ENCODE results near the gene ABLIM3.

DNA sequence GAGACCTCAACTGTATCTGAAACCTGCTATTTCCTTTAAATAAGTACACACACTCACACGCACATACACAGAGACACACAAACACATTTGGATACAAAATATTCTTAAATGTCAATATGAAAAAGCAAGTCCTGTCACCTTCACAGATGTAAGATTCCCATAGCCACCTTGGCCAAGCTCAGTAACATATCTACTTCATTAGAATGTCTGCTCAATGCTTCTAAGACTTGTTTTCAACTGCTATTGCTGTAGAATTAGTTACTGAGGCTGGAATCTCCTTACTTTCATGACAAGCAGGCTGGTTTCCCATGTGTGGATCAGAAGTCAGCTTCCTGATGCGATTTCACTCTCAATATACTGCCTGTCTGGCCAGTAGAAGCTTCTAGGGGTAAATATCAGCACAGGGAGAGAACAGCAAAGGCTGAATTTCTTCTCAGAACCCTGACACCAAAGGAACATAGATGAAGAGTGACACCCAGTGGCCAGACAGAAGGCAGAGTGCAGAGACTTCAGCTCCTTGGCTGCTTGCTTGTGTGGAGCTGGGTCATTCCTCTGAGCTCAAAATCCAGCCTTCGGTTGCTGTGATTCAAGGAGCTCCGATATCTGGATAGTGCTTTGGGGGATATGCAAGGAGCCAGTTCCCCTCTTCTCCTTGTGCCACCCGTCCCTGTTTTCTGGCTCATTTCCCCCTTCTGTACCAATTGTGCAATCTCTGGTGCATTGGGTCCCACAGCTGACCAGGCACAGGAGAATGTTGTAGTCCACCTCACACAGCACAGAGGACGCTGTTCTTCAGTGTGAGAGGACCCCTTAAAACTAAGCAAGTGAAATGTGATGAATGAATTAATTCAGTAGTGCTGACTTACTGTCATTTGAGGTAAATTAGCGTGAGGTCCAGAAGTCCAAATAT lies 26.6 kb upstream of the ABLIM3 start:
- TF ChIP-seq TCF12 (IDR thresholded peaks at IDR 0.05; ENCODE audit: low read depth) = no peak
- TF ChIP-seq, protein P1, sequence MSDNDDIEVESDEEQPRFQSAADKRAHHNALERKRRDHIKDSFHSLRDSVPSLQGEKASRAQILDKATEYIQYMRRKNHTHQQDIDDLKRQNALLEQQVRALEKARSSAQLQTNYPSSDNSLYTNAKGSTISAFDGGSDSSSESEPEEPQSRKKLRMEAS (IDR thresholded peaks at IDR 0.05) = no peak
- no peak for TF ChIP-seq YY1 (IDR thresholded peaks at IDR 0.05; ENCODE audit: low read depth)
- TF ChIP-seq, protein P2, sequence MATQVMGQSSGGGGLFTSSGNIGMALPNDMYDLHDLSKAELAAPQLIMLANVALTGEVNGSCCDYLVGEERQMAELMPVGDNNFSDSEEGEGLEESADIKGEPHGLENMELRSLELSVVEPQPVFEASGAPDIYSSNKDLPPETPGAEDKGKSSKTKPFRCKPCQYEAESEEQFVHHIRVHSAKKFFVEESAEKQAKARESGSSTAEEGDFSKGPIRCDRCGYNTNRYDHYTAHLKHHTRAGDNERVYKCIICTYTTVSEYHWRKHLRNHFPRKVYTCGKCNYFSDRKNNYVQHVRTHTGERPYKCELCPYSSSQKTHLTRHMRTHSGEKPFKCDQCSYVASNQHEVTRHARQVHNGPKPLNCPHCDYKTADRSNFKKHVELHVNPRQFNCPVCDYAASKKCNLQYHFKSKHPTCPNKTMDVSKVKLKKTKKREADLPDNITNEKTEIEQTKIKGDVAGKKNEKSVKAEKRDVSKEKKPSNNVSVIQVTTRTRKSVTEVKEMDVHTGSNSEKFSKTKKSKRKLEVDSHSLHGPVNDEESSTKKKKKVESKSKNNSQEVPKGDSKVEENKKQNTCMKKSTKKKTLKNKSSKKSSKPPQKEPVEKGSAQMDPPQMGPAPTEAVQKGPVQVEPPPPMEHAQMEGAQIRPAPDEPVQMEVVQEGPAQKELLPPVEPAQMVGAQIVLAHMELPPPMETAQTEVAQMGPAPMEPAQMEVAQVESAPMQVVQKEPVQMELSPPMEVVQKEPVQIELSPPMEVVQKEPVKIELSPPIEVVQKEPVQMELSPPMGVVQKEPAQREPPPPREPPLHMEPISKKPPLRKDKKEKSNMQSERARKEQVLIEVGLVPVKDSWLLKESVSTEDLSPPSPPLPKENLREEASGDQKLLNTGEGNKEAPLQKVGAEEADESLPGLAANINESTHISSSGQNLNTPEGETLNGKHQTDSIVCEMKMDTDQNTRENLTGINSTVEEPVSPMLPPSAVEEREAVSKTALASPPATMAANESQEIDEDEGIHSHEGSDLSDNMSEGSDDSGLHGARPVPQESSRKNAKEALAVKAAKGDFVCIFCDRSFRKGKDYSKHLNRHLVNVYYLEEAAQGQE (IDR thresholded peaks at IDR 0.05; ENCODE audit: low read depth) = no peak
- TF ChIP-seq RAD21 (IDR thresholded peaks at IDR 0.05; ENCODE audit: low read depth) = peak; percentile 97
